Measurements from ENCODE around the gene DUSP2.
A peak's percentile ranks its signal among the peaks of the same experiment; 100 is the strongest.

Gene DUSP2

DNA sequence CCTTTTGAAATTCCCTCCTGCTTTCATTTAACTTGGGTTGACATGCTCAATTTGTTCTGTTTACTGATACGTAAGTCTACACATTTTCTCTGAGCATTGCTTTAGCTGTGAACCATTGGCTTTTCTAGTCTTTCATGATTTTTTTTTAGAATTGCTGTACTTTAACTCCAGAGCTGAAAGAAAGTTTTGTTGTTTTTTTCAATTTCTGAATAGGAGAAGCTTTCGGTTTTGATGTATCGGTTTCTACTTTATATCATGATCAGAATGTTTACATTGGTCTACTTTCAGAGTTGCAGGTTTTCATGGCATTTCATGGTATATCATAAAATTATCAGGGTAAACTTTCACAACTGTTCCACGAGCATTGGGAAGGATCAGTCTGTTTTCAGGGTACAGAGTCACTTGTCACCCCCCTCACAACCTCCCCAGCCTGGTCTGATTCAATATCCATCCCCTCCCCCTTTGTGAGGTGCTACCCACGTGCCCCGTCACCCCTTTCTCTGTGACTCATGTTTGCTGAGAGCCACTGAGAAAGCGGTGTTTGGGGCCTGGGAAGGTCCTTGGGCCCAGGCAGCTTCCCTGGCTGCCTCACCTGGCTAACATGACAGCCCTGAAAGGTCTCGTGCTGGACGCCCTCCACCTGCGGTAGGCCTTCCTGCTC lies 14.0 kb downstream of the DUSP2 start:
- DNase-seq, result no peak

DNA sequence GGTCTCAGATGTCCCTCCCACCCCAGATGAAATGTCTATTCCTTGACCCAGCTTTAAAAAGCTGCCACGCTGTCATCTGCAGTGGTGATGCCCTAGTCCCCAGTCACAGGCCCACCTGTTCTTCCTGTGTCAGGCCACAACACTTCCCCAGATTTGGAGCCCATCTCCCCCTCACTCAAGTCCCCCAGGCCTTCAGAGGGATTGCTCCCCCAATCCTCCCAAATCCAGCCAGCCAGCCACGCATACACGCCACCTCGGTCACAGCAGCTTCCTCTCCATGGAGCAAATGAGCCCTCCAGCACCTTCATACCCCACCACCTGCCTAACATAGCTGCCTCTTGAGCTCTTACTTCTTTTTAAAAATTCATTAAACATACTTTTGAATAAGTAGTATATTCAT lies 14.8 kb downstream of the DUSP2 start:
- no peak for DNase-seq

GRCh38 chr2:96129528-96130120 lies 15.6 kb downstream of the DUSP2 start:
- no peak for DNase-seq

GRCh38 chr2:96128456-96128855 lies 16.8 kb downstream of the DUSP2 start:
- no peak for DNase-seq

GRCh38 chr2:96124406-96125265 lies 20.6 kb downstream of the DUSP2 start:
- DNase-seq, result no peak

- DNase-seq, result no peak
Observed at GRCh38 chr2:96123936-96124335, 21.3 kb downstream of the DUSP2 start.

DNA sequence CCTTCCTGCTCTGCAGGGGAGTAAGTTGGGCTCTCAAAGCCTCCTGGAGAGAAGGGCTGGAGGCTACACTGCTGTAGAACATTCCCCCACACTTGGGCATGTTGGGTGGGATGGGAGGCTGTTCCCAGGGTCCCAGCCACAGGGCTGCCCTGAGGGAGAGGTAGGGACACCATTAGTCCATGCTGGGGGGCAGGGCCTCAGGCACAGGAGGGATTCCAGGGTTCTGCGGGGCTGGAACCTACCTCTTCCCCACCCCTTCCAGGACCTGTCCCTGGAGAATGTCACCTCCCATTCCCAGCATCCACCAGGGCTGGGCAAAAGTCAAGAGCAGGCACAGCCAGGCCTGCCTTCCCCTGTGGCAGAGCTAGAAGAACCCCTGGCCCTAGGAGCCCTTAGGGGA lies 21.9 kb downstream of the DUSP2 start:
- no peak for DNase-seq

DNA sequence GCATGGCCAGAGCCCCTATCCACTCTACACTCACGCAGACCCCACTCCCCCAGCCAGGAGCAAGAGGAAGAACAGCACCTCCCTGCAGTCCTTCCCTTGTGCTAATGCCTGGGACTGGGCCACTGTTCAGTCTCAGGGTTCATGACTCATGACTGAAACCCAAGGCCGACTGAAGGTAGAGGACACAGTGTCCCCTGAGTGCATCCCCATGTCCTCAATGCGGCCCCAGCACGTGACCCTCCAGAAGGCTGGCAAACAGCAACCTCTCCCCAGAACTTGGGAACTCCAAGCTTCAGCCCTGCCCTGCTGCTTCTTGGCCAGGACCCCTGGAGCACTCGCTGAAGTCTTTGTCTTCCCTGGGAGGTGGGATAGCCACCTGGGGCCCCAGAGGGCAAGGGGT lies 22.8 kb downstream of the DUSP2 start:
- no peak for DNase-seq

DNA sequence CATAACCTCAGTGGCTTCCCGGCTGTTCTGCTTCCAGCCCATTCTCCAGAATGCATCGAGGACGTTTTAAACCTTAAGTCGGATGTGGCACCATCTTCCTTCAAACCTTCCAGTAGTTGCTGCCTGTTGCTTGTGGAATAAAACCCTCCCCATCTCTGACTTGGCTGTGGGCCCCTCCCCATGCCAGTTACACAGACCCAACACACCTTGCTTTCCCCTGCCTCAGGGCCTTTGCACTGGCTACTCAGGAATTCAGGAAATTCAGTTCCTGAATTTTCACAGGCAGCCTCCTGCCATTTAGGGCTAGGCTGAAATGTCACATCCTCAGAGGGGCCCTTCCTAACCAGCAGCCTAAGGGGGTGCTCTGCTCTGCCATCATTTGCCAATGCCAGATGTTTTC lies 23.8 kb downstream of the DUSP2 start:
- DNase-seq, result no peak

GRCh38 chr2:96120991-96121390 lies 24.2 kb downstream of the DUSP2 start:
- no peak for DNase-seq

DNA sequence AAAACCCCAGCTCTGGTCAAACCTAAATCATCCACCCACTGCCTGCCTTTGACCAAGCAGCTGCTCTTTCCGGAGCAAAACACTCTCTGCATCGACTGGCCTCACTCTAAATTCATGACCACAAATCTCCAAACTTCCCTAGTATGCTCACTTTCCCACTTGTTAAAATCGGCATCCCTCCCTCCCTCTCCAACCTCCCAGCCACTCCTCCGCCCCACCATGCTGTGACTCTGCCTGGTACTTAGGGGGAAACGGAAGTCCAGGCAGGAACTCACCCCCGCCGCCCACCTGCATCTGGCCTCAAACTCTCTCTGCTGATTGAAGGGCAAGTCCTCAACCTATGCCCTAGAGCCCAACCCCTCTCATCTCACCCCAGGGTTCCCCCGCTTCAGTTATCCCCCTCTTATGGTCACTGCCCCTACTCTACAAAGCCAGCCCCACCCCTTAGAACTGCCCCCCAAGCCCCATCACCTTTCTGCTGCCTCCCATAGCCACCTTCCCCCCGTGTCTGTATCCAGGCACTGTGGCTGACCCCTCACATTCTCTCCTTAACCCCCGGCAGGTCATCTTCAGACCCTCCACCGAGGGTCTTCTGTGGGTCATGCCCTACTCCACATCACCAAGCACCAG lies 25.0 kb downstream of the DUSP2 start:
- DNase-seq, result no peak

DNA sequence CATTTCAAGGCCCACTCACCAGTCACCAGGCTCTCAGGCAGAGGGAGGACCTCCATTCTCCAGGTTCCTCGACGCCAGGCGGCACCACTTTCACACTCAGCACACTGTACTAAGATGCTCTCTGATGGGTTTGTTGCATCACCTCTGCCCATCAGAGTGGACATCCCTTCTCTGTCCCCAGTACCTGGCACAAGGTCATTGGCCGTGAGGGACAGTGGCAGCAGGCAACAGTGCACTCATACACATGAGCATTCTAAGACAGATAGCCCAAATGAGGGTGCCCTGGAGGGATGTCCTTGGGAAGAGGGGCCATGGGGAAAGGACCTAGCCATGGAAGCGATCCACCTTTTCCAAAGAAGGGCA lies 25.9 kb downstream of the DUSP2 start:
- DNase-seq, result no peak

DNA sequence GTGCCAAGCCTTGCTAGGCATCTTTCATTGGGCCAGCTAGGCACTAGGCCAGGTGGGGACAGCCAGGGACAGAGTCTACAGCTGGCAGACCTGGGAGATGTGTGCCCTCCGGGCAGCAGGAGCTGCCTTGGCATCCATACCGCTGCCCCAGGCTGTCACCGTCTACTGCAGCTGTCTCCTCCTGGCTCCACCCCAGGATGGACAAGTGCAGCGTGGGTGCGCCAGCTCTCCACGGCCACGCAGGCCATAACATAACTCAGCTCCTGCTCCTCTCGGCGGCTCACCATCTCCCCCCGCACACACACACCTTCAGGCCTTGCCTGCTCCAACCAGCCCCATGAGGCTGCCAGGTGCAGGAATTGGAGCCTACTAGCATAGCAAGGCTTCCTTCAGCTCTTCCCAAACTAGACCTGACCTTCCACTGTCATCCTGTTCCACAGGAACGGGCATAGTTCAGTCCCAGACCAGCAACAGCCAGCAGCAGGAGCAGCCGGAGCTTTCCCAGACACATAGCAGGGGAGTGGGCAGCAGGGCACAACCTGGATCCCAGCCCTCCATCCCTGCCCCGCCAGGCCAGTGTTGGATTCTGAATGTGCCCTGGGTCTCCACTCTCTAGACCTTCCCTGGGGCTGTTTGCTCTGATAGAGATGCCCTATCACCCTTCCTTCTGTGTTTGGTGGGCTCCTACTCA lies 26.4 kb downstream of the DUSP2 start:
- no peak for DNase-seq

GRCh38 chr2:96117701-96118588 lies 27.3 kb downstream of the DUSP2 start:
- no peak for DNase-seq

GRCh38 chr2:96116879-96117533 lies 28.2 kb downstream of the DUSP2 start:
- DNase-seq, result peak; percentile 43

GRCh38 chr2:96116424-96116878 lies 28.8 kb downstream of the DUSP2 start, which contains the start of gene ADRA2B:
ADRA2B (minus strand) TSS chr2:96116571; CDS start chr2:96116149, 422 bp downstream.
- DNase-seq, result peak; percentile 66

GRCh38 chr2:96115631-96116423 lies 29.4 kb downstream of the DUSP2 start:
- no peak for DNase-seq

DNA sequence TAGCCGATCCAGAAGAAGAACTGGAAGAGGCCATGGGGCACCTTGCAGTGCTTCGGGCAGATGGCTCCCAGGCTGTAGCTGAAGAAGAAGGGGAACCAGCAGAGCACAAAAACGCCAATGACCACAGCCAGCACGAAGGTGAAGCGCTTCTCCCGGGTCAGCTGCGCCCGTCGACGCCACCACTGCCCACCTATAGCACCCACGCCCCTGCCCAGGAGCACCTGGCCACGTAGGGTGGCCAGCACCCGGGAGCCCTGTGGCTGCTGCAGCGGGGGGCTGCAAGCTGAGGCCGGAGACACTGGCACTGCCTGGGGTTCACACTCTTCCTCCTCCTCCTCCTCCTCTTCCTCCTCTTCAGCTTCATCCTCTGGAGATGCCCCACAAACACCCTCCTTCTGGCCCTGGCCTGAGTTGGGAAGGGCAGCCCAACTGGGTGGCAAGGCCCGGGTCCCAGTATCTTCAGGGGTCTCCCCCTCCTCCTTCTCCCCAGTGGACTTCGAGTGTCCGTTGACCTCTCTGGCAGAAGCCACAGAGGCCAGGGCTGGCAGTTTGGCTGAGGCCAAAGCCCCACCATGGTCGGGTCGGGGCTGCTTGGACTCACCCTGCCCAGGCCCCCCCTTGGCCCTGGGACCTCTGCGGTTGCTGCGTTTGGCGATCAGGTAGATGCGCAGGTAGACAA lies 30.2 kb downstream of the DUSP2 start:
- no peak for DNase-seq

GRCh38 chr2:96114546-96114902 lies 30.7 kb downstream of the DUSP2 start:
- DNase-seq, result no peak

GRCh38 chr2:96113951-96114350 lies 31.3 kb downstream of the DUSP2 start:
- no peak for DNase-seq
